KMS-11 (cell line): Measurements from ENCODE around the gene COX19.

Source experiments
- H2AFZ ChIP-seq: fragments of 200-600 bp; sonication (generic); 2 replicates; pipeline ENCODE4 v1.6.1; 2016; ENCODE audit warnings: antibody characterized with exemption, mixed run types, low read depth
- H3K27ac ChIP-seq: fragments of 200-600 bp; sonication (generic); 2 replicates; pipeline ENCODE4 v1.6.1; 2016; ENCODE audit warnings: mild to moderate bottlenecking, mixed run types
- H3K27me3 ChIP-seq: fragments of 200-600 bp; sonication (generic); 2 replicates; pipeline ENCODE4 v1.6.1; 2017; ENCODE audit warnings: mild to moderate bottlenecking, low read depth, mixed run types, moderate library complexity; ENCODE audit not compliant: insufficient read depth
- H3K36me3 ChIP-seq: fragments of 200-600 bp; sonication (generic); 2 replicates; pipeline ENCODE4 v1.6.1; 2017; ENCODE audit warnings: mild to moderate bottlenecking, mixed run types; ENCODE audit not compliant: insufficient read depth
- H3K4me1 ChIP-seq: fragments of 200-600 bp; sonication (generic); 2 replicates; pipeline ENCODE4 v1.6.1; 2016; ENCODE audit warnings: mild to moderate bottlenecking, low read depth, mixed run types; ENCODE audit not compliant: poor library complexity, severe bottlenecking
- H3K4me2 ChIP-seq: fragments of 200-600 bp; sonication (generic); 2 replicates; pipeline ENCODE4 v1.7.0; 2016; ENCODE audit warnings: mild to moderate bottlenecking, mixed run types
- H3K4me3 ChIP-seq: fragments of 200-600 bp; sonication (generic); IDR thresholded peaks from 2 replicates; pipeline ENCODE4 v1.6.1; 2017; ENCODE audit warnings: low read depth, low read length, mixed read lengths; ENCODE audit not compliant: insufficient read depth
- H3K79me2 ChIP-seq: fragments of 200-600 bp; sonication (generic); 2 replicates; pipeline ENCODE4 v1.6.1; 2016; ENCODE audit warnings: low read depth, mixed run types; ENCODE audit not compliant: insufficient read depth
- H3K9ac ChIP-seq: fragments of 200-600 bp; sonication (generic); 2 replicates; pipeline ENCODE4 v1.6.1; 2016; ENCODE audit warnings: mild to moderate bottlenecking, mixed run types
- H4K20me1 ChIP-seq: fragments of 200-600 bp; sonication (generic); 2 replicates; pipeline ENCODE4 v1.6.1; 2016; ENCODE audit warnings: mild to moderate bottlenecking, mixed run types; ENCODE audit not compliant: insufficient read depth
- TF ChIP-seq, protein P1 (sequence below): fragments of 200-600 bp; sonication (generic); conservative IDR thresholded peaks from 2 replicates; pipeline ENCODE4 v1.6.1; 2017; ENCODE audit warnings: low read depth, mild to moderate bottlenecking, antibody characterized with exemption, low read length, moderate library complexity, mixed read lengths

The COX19 gene

DNA sequence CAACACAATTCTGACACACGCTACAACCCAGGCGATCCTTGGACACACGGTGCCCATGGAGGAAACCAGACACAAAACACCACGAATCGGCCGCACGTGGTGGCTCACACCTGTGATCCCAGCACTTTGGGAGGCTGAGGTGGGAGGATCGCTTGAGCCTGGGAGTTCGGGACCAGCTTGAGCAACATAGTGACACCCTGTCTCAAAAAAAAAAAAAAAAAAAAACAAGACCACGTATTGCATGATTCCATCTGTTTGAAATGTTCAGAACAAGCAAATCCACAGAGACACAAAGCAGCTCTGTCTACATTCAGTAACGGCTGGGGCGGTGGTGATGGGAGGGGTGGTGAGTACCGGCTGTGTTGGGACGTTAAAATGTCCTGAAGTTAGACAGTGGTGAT, 46.0 kb downstream of the COX19 start:
- no peak overlapping the region for H3K4me3 ChIP-seq
- no peak overlapping the region for H3K27ac ChIP-seq
- peaks cover 11% of the 10 kb centered on the region; the same call in 1 of the 2 replicates for H3K27me3 ChIP-seq
- no peak overlapping the region for H3K4me2 ChIP-seq
- no peaks in the 10 kb centered on the region for H3K36me3 ChIP-seq
- no peaks in the 10 kb centered on the region for H4K20me1 ChIP-seq
- TF ChIP-seq, protein P1, sequence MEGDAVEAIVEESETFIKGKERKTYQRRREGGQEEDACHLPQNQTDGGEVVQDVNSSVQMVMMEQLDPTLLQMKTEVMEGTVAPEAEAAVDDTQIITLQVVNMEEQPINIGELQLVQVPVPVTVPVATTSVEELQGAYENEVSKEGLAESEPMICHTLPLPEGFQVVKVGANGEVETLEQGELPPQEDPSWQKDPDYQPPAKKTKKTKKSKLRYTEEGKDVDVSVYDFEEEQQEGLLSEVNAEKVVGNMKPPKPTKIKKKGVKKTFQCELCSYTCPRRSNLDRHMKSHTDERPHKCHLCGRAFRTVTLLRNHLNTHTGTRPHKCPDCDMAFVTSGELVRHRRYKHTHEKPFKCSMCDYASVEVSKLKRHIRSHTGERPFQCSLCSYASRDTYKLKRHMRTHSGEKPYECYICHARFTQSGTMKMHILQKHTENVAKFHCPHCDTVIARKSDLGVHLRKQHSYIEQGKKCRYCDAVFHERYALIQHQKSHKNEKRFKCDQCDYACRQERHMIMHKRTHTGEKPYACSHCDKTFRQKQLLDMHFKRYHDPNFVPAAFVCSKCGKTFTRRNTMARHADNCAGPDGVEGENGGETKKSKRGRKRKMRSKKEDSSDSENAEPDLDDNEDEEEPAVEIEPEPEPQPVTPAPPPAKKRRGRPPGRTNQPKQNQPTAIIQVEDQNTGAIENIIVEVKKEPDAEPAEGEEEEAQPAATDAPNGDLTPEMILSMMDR, result no peak
- H3K79me2 ChIP-seq, result no peaks in the 10 kb centered on the region
- H3K9ac ChIP-seq, result no peak overlapping the region
- H2AFZ ChIP-seq, result no peak overlapping the region
- peaks cover 24% of the 10 kb centered on the region for H3K4me1 ChIP-seq

DNA sequence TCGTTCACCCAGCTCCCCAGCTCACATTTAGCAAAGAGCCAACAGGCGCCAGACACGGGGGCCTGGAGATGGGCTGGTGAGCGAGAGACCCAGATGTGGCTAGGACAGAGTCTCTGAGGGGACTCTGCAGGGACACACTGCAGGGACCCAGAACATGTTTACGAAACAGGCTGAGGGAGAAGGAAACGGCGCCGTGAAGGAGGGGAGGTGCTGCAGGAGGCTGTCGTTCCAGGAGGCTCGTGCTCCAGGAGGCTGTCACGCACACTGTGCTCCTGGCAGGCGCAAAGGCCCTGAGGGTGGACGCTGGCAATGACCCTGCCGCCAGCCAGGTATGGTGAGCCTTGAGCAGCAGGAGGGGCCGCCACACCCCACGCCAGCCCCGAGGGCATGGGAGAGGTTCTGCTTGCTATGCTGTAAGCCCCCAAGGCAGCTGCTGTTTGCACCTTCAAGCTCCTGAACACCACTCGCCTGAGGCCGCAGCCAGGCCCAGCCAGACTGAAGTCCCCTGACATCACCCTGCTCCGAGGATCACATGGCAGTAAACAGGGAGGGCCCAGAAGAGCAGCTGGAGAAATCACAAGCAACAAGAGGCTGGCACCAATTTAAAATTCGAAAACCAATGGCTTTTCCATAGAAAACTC, 48.2 kb downstream of the COX19 start:
- H4K20me1 ChIP-seq, result no peaks in the 10 kb centered on the region
- peaks cover 8% of the 10 kb centered on the region; the same call in 1 of the 2 replicates for H3K27me3 ChIP-seq
- H3K4me2 ChIP-seq, result no peak overlapping the region
- no peaks in the 10 kb centered on the region for H3K36me3 ChIP-seq
- no peak overlapping the region for H3K4me3 ChIP-seq
- peaks cover 38% of the 10 kb centered on the region for H3K4me1 ChIP-seq
- no peak overlapping the region for H3K9ac ChIP-seq
- no peak overlapping the region for H2AFZ ChIP-seq
- TF ChIP-seq, protein P1, result no peak
- H3K27ac ChIP-seq, result no peak overlapping the region
- no peaks in the 10 kb centered on the region for H3K79me2 ChIP-seq

DNA sequence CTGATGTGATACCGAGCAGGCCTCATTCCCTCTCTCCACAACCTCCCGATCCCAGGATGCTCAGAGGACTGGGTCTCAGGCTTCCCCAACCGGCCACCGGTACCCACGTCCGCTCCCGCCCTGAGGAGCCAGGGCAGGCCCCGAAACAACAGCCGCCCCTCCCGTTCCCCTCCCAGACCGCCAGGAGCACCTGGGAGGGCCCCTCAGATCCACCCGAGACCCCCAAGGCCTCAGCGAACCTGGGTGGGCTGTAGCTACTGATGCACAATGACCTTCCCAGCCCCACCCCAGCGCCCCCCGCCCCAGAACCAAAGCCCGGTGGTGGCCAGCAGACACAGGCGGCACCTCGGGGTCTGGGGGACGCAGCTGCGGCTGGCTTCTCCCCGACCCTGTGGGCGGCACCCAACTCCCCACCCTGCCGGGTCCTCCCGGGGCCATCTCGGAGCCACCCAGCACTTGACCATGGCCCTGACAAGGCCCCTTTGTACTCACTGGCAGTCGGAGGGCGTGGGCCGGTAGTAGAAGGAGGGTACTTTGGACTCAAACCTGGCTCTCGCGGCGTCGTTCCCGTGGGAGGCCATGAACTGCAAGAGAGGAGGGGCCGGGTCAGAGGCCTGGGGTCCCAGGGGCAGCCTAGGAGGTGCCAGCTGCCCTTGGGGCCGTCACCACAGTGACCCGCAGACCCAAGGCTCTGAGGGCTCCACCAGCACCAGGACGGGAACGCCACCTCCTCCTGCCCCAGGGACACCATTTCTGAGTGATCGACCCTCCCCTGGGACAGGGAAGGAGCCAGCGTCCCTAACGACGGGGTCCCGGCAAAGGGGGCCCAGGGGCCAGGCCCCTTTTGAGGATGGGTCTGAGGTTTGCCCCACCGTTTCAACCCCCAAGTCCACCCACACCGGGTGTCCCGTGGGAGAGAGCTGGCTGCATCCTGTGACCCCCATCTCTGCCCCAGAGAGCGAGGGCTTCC, 49.0 kb downstream of the COX19 start:
- H3K9ac ChIP-seq, result no peak overlapping the region
- H3K4me1 ChIP-seq, result peaks cover 40% of the 10 kb centered on the region
- H3K4me2 ChIP-seq, result no peak overlapping the region
- H3K79me2 ChIP-seq, result no peaks in the 10 kb centered on the region
- no peak overlapping the region for H3K4me3 ChIP-seq
- H3K36me3 ChIP-seq, result no peaks in the 10 kb centered on the region
- no peak overlapping the region for H3K27ac ChIP-seq
- TF ChIP-seq, protein P1, result no peak
- H4K20me1 ChIP-seq, result no peaks in the 10 kb centered on the region
- no peaks in the 10 kb centered on the region for H3K27me3 ChIP-seq
- no peak overlapping the region for H2AFZ ChIP-seq

DNA sequence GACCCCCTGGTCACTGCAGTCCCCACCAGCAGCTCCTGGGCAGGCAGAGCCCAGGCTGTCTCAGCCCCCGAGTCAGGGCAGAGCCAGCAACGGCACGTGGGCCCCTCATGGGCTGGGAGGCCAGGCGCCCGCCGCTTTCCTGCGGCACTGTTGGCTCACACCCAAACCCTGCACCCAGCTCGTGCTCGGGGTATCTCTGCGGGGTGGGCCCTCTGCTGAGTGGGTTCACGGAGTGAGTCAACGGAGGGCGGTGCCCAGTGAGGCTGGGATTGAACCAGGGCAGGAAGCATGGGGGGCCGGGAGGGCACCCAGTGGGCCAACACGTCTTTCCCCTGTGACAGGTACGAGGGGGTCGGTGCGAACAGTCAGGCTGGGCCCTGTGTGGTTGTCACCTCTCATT, 49.7 kb downstream of the COX19 start:
- Histone ChIP-seq H3K4me2 (no peak overlapping the region; the same call in 1 of the 2 replicates), H3K27ac (no peak overlapping the region), H3K4me1 (peaks cover 40% of the 10 kb centered on the region)

More for the DNA sequence above, 49.7 kb downstream of the COX19 start:
- no peaks in the 10 kb centered on the region for H3K36me3 ChIP-seq
- no peaks in the 10 kb centered on the region for H4K20me1 ChIP-seq
- TF ChIP-seq, protein P1, result no peak
- H3K4me3 ChIP-seq, result no peak overlapping the region
- H3K79me2 ChIP-seq, result no peaks in the 10 kb centered on the region
- no peak overlapping the region for H2AFZ ChIP-seq
- H3K9ac ChIP-seq, result no peak overlapping the region
- H3K27me3 ChIP-seq, result no peaks in the 10 kb centered on the region
